GM19328 (cell line): ENCODE results near the gene MANBA.

Experiments
- ATAC-seq: cut with Tn5 transposase; IDR thresholded peaks from one replicate; pipeline ENCODE4 v1.9.1; 2021; ENCODE audit warnings: mild to moderate bottlenecking, moderate library complexity; ENCODE audit not compliant: unreplicated experiment

MANBA gene

DNA sequence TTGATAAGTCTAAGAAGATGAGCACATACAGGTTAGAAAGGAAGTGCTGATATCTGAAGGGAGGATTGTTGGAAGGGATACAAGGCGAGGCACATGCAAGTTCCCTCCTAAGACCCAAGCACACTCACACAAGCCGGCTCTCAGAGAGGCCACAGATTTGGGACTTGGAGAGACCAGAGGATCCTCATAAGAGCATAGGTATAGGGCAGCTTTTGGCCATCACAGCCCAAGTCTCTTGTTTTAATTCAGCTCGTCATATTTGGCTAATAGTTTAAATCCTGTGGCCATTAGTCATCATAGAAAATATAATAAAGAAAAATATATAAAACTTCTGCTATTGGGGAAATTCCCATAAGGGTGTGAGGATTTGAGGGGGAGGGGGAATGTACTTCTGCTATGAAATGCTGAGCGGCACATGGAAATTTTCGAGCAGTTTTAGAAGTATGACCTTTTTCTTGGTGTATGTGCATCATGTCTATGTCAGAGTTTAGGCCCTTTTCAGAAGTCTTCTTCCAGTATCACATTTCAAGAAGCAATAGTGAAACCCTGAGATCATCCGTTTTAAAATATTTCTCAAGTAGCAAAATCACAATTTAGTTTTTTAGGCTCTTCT lies 161.9 kb downstream of the MANBA start:
- no peak for ATAC-seq

DNA sequence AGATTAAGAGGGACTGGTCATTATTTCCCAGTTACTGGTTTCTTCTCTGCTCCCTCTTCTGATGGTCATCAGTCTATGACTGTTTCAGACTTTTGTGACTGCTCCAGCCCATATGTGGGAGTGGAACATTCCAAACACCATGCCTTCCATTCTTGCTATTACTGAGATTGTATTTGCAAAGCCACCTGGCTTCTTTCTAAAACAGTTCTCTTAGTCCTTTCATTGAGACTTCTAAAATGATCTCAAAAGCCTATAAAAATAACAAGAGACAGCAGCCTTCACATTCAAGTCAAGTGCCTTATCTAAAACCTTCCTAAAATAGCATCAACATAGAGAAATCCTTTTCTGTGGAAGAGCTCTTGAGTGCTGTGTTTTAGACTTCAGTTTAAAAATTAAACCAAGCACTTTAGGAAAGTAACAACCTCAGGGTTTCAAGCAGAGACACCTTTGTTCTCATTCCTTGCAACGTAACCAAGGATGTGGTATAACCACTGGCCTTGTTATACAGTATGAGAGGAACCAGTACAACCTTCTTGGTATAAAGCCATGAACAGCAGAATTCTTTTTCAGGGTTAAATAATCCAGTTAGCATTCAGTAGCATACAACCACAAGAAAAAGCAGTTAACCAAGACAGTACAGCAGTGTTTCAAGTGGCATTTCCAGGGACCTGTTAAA lies 162.5 kb downstream of the MANBA start:
- no peak for ATAC-seq

DNA sequence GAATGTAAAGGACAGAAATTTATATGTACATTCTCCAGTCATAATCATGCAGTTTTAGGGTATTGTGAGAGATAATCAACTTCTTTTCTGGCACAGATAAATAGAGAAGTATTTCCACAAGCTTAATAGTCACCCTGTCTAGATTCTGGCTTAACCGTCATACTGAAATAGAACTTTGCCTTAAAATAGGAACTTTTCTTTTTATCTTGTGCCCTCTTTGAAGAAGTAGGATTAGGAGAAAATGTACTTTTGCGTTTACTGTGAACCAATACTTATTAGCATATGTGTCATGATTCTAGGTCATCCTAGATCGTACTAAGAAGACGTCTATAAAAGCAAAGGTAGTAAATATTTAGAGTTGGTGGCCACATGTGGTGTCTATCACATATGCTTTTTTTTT lies 164.2 kb downstream of the MANBA start:
- ATAC-seq = no peak

DNA sequence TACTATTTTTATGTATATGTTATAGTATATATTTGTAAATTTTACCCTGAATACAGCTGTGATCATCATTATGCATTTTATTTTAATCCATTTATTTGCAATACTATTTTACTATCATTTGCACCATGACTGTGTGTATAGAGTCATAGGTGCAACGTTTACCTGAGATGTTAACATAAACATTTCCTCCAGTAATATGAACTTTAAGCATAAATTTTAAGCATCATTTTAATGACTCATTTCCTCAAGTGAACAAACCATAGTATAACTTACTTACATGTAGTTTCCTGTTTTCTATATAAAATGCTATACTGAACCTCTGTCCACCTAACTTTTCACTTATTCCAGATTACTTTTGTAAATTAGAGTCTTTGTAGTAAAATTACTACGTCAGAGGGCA lies 166.8 kb downstream of the MANBA start:
- ATAC-seq = no peak

DNA sequence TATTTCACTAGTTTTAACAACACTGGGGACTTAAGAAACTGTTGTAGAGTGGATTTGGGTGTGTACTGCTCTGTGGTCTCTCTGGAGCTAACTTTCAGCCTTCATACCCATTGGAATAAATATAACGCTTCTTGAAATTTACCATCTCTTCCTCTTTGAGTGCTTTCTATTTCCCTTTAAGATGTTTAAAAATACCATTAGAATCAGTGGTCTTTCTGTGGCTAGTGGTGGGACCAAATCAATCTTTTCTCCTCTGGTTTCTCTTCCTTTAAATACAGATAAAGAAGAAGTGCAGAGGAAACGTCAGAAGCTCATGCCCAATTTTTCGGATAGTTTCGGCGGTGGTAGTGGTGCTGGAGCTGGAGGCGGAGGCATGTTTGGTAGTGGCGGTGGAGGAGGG lies 167.6 kb downstream of the MANBA start:
- ATAC-seq = no peak

DNA sequence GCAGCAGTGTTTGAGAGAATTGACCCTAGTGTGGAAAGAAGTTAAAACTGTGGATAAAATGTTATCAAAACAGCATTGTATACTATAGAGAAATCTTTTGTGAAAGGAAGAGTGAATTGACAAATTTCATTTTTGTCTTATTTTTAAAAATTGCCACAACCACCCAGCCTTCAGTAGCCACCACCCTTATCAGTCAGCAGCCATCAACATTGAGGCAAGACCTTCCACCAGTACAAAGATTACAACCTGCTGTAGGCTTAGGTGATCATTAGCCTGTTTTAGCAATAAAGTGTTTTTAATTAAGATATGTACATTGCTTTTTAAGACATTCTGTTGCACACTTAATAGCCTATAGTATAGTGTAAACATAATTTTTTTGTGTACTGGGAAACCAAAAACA lies 168.5 kb downstream of the MANBA start:
- ATAC-seq = no peak

DNA sequence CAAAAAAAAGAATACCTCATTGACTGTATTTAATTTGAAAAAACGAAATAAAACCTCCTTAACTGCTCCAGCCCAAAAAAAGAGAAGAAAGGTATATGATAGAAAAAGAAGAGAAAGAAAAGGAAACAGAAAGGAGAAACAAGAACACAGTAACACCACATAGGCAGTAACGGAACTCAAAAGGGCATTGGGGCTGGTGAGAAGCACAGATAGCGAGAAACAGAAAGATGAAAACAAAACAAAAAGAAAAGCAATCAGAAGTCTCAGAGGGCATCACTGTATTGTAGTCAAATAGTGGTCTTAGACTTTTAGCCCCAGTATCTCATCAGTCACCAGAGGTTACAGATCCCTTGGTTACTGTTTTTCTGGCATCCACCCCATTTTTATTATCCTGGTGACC lies 171.0 kb downstream of the MANBA start:
- no peak for ATAC-seq

DNA sequence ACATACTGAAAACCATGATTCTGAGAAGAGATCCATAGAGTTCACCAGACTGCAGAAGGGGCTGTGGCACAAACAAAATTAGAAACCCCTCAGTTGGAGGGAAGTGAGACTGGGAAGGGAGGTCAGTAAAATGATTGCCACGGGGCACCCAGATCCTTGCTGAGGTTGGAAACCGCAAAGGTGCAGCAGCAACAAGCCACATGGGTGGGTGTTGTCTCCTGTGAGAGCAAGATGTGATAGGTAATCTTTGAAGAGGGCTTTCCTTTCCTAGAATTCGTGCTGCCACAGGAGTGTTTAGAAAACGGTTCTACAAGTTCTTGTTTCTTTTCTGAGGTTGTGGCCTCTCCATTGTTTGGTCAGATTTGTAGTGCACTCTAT lies 174.1 kb downstream of the MANBA start:
- ATAC-seq = no peak

DNA sequence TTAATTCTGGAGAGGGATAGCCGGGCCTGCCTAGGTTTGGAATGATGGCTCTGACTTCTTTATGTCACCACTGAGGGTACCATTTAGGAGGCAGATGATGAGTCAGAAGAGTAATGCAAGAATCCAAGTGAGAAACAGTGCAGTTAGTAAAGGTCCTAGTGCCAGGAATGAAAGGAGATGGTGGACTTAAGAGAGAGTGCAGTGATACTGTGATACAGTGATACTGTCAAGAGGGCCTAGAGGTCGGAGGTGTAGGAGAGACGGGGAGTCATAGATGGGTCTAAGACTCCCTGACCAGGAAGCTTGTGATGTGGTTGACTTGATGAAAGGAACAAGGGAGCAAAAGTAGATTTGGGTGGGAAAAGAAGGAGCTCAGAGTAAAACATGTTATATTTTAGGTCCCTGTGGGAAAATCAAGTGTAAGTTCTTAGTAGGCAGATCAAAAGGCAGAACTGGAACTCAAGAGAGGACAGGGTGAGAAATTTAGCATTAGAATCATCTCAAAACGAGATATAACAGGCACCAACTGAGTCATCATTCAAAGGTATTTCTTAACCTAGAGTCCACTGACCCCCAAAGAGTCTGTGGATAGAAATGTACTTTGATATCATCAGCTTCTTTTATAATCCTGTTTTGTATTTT lies 174.6 kb downstream of the MANBA start:
- ATAC-seq = no peak

DNA sequence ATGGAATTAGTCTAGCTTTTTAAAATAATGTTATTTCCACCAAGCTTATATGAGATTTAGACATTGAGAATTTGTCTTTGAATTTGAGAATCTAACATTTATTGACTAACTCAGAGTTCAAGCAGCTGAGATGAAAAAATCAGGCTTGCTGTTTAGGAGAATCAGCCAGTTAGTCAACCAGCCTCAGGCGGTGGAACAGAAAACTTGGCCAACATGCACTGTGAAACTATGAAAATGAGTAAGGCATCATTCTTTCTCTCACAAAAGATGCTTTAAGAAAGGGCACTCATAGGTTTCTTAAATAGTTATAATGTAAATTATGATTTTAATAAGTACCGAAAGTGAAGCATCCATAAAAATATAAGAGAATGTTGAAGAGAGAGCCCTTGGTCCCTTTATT lies 175.4 kb downstream of the MANBA start:
- ATAC-seq = no peak

DNA sequence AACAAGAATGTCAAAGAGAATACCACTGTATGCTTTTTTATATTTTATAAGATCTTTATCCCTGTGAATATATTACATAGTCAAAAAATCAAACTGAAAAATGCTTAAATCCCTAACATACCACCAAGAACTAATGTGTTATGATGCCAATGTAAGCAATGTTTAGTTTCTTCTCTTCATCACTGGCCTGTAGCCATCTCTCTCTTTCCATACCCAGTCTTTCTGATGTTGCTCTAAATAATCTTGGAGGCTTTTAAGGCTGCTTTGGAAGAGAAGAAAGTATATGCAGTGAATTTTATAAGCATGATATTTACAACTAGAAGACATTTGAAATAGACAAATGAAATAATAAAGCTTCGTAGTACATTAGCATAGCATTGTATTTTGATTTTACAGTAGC lies 176.7 kb downstream of the MANBA start:
- no peak for ATAC-seq
